ENCODE measurements around the gene PRG3.
"Not testable (repeated sequence)": the region's sequence is repeated elsewhere in the genome, so short reads cannot be mapped to it uniquely, and the experiment has no call there.

PRG3 gene

GRCh38 chr11:57348636-57349313 lies 32.2 kb downstream of the PRG3 start:
- peaks cover 9% of the 10 kb centered on the region for H3K4me1 Mint-ChIP-seq
- H3K9me3 Mint-ChIP-seq = peaks cover 4% of the 10 kb centered on the region
- peaks cover 6% of the 10 kb centered on the region for H3K36me3 Mint-ChIP-seq
- no peak overlapping the region for H3K4me3 Mint-ChIP-seq
- ATAC-seq = no peak
- H3K27me3 Mint-ChIP-seq = no peaks in the 10 kb centered on the region
- no peak overlapping the region for H3K27ac Mint-ChIP-seq

- Mint-ChIP-seq H3K27ac (no peak overlapping the region), H3K9me3 (peaks cover 4% of the 10 kb centered on the region), H3K27me3 (no peaks in the 10 kb centered on the region), H3K36me3 (peaks cover 6% of the 10 kb centered on the region), H3K4me1 (peaks cover 9% of the 10 kb centered on the region), H3K4me3 (no peak overlapping the region)
- no peak for ATAC-seq
These were observed 32.9 kb downstream of the PRG3 start for GRCh38 chr11:57348052-57348451.

GRCh38 chr11:57347336-57347735 lies 33.6 kb downstream of the PRG3 start:
- H3K36me3 Mint-ChIP-seq = peaks cover 6% of the 10 kb centered on the region
- peaks cover 9% of the 10 kb centered on the region for H3K4me1 Mint-ChIP-seq
- H3K4me3 Mint-ChIP-seq = no peak overlapping the region
- H3K27ac Mint-ChIP-seq = no peak overlapping the region
- H3K27me3 Mint-ChIP-seq = no peaks in the 10 kb centered on the region
- peaks cover 4% of the 10 kb centered on the region for H3K9me3 Mint-ChIP-seq
- peak; percentile 26 for ATAC-seq

GRCh38 chr11:57345555-57346211 lies 35.3 kb downstream of the PRG3 start:
- no peak overlapping the region for H3K27ac Mint-ChIP-seq
- no peak overlapping the region for H3K4me3 Mint-ChIP-seq
- H3K36me3 Mint-ChIP-seq = no peaks in the 10 kb centered on the region
- H3K27me3 Mint-ChIP-seq = peaks cover 4% of the 10 kb centered on the region
- peaks cover 9% of the 10 kb centered on the region for H3K4me1 Mint-ChIP-seq
- ATAC-seq = peak; percentile 61
- no peaks in the 10 kb centered on the region for H3K9me3 Mint-ChIP-seq

- ATAC-seq = no peak
- Mint-ChIP-seq H3K27me3 (peaks cover 12% of the 10 kb centered on the region), H3K9me3 (no peaks in the 10 kb centered on the region), H3K36me3 (no peaks in the 10 kb centered on the region), H3K4me3 (no peak overlapping the region), H3K27ac (no peak overlapping the region), H3K4me1 (peaks cover 9% of the 10 kb centered on the region)
These were observed 36.1 kb downstream of the PRG3 start for GRCh38 chr11:57344826-57345225.

GRCh38 chr11:57343825-57344224 lies 37.1 kb downstream of the PRG3 start:
- H3K9me3 Mint-ChIP-seq = no peaks in the 10 kb centered on the region
- peaks cover 9% of the 10 kb centered on the region for H3K4me1 Mint-ChIP-seq
- H3K27me3 Mint-ChIP-seq = peaks cover 12% of the 10 kb centered on the region
- no peak overlapping the region for H3K4me3 Mint-ChIP-seq
- no peaks in the 10 kb centered on the region for H3K36me3 Mint-ChIP-seq
- no peak overlapping the region for H3K27ac Mint-ChIP-seq
- ATAC-seq = no peak

- Mint-ChIP-seq H3K4me1 (peaks cover 9% of the 10 kb centered on the region), H3K9me3 (no peaks in the 10 kb centered on the region), H3K27me3 (peaks cover 12% of the 10 kb centered on the region), H3K4me3 (no peak overlapping the region), H3K27ac (no peak overlapping the region), H3K36me3 (no peaks in the 10 kb centered on the region)
- ATAC-seq = no peak
These were observed 38.2 kb downstream of the PRG3 start for GRCh38 chr11:57342702-57343101.

GRCh38 chr11:57341250-57341808 lies 39.6 kb downstream of the PRG3 start:
- Mint-ChIP-seq H3K4me1 (peaks cover 12% of the 10 kb centered on the region), H3K4me3 (no peak overlapping the region)
- no peak for ATAC-seq

GRCh38 chr11:57340039-57340615 lies 40.8 kb downstream of the PRG3 start:
- H3K27me3 Mint-ChIP-seq = peaks cover 12% of the 10 kb centered on the region

More at GRCh38 chr11:57341250-57341808, 39.6 kb downstream of the PRG3 start:
- peaks cover 12% of the 10 kb centered on the region for H3K27me3 Mint-ChIP-seq
- H3K9me3 Mint-ChIP-seq = no peaks in the 10 kb centered on the region
- H3K27ac Mint-ChIP-seq = no peak overlapping the region
- no peaks in the 10 kb centered on the region for H3K36me3 Mint-ChIP-seq

GRCh38 chr11:57339328-57339727 lies 41.6 kb downstream of the PRG3 start:
- peaks cover 20% of the 10 kb centered on the region for H3K4me1 Mint-ChIP-seq
- H3K4me3 Mint-ChIP-seq = no peak overlapping the region
- ATAC-seq = no peak
- peaks cover 12% of the 10 kb centered on the region for H3K27me3 Mint-ChIP-seq
- no peak overlapping the region for H3K27ac Mint-ChIP-seq
- peaks cover 4% of the 10 kb centered on the region for H3K36me3 Mint-ChIP-seq
- H3K9me3 Mint-ChIP-seq = no peaks in the 10 kb centered on the region

More at GRCh38 chr11:57340039-57340615, 40.8 kb downstream of the PRG3 start:
- H3K4me3 Mint-ChIP-seq = no peak overlapping the region
- H3K27ac Mint-ChIP-seq = peak overlapping the region; percentile 4
- no peaks in the 10 kb centered on the region for H3K36me3 Mint-ChIP-seq
- no peaks in the 10 kb centered on the region for H3K9me3 Mint-ChIP-seq
- ATAC-seq = no peak
- H3K4me1 Mint-ChIP-seq = peaks cover 12% of the 10 kb centered on the region

GRCh38 chr11:57338142-57338541 lies 42.8 kb downstream of the PRG3 start, which contains the start of gene P2RX3:
Gene P2RX3 (plus strand): TSS chr11:57338352. CDS start chr11:57338551, 199 bp downstream.
- H3K9me3 Mint-ChIP-seq = no peaks in the 10 kb centered on the region
- peaks cover 14% of the 10 kb centered on the region for H3K36me3 Mint-ChIP-seq
- peaks cover 12% of the 10 kb centered on the region for H3K27me3 Mint-ChIP-seq
- H3K4me3 Mint-ChIP-seq = no peak within 1 kb of the TSS
- H3K27ac Mint-ChIP-seq = no peak within 1 kb of the TSS
- H3K4me1 Mint-ChIP-seq = peaks cover 32% of the 10 kb centered on the region
- ATAC-seq = no peak

- ATAC-seq, H3K9me3 Mint-ChIP-seq, H3K4me3 Mint-ChIP-seq: not testable (repeated sequence)
- peaks cover 25% of the 10 kb centered on the region for H3K36me3 Mint-ChIP-seq
- H3K27me3 Mint-ChIP-seq = peaks cover 12% of the 10 kb centered on the region
- H3K27ac Mint-ChIP-seq = peak overlapping the region; percentile 98
- peaks cover 32% of the 10 kb centered on the region for H3K4me1 Mint-ChIP-seq
These were observed 44.1 kb downstream of the PRG3 start for GRCh38 chr11:57336856-57337255.

GRCh38 chr11:57336111-57336666 lies 44.8 kb downstream of the PRG3 start:
- peak overlapping the region; percentile 98 for H3K27ac Mint-ChIP-seq
- H3K27me3 Mint-ChIP-seq = peaks cover 12% of the 10 kb centered on the region
- peak overlapping the region; percentile 93 for H3K4me3 Mint-ChIP-seq
- no peak for ATAC-seq
- no peaks in the 10 kb centered on the region for H3K9me3 Mint-ChIP-seq
- H3K4me1 Mint-ChIP-seq = peaks cover 32% of the 10 kb centered on the region
- H3K36me3 Mint-ChIP-seq = peaks cover 32% of the 10 kb centered on the region

- Mint-ChIP-seq H3K4me3 (peak within 1 kb of the TSS; percentile 93), H3K9me3 (no peaks in the 10 kb centered on the region), H3K27ac (peak within 1 kb of the TSS; percentile 98), H3K27me3 (peaks cover 6% of the 10 kb centered on the region), H3K36me3 (peaks cover 38% of the 10 kb centered on the region), H3K4me1 (peaks cover 36% of the 10 kb centered on the region)
- peak; percentile 99 for ATAC-seq
These were observed 45.4 kb downstream of the PRG3 start, which contains the start of gene SSRP1 for GRCh38 chr11:57335343-57336110. Gene SSRP1 (minus strand): TSS chr11:57335892. CDS start chr11:57335121, 771 bp downstream.
